OCI-LY1 (cell line): ENCODE data around the gene FUCA2.

Experiments used
- H2AFZ ChIP-seq: fragments of 200-600 bp; sonication (generic), shearing (Covaris generic); 2 replicates; pipeline ENCODE4 v1.6.0; 2014; ENCODE audit warnings: antibody characterized with exemption, mild to moderate bottlenecking, low read length
- H3F3A ChIP-seq: fragments of 200-600 bp; sonication (generic), shearing (Covaris generic); 2 replicates; pipeline ENCODE4 v1.6.0; 2014; ENCODE audit warnings: mild to moderate bottlenecking, antibody characterized with exemption, low read length, moderate library complexity; ENCODE audit not compliant: insufficient read depth
- H3K27ac ChIP-seq: fragments of 200-600 bp; sonication (generic); 2 replicates; pipeline ENCODE4 v1.5.1; 2014; ENCODE audit warnings: low read length, mixed run types, mild to moderate bottlenecking, low read depth; ENCODE audit not compliant: poor library complexity, severe bottlenecking
- H3K27me3 ChIP-seq: fragments of 200-600 bp; sonication (generic); 2 replicates; pipeline ENCODE4 v1.6.0; 2014; ENCODE audit warnings: antibody characterized with exemption, mild to moderate bottlenecking, low read length, moderate library complexity; ENCODE audit not compliant: insufficient read depth
- H3K36me3 ChIP-seq: fragments of 200-600 bp; sonication (generic); 2 replicates; pipeline ENCODE4 v1.6.1; 2014; ENCODE audit warnings: mild to moderate bottlenecking, antibody characterized with exemption, low read length, moderate library complexity, mixed read lengths; ENCODE audit not compliant: insufficient read depth
- H3K4me1 ChIP-seq: fragments of 200-600 bp; sonication (generic); 2 replicates; pipeline ENCODE4 v1.5.1; 2014; ENCODE audit warnings: mild to moderate bottlenecking, low read length, moderate library complexity; ENCODE audit not compliant: insufficient read depth, severe bottlenecking
- H3K4me2 ChIP-seq: fragments of 200-600 bp; sonication (generic), shearing (Covaris generic); 2 replicates; pipeline ENCODE4 v1.6.1; 2014; ENCODE audit warnings: low read length
- H3K4me3 ChIP-seq: fragments of 200-600 bp; sonication (generic); 2 replicates; pipeline ENCODE4 v1.5.1; 2014; ENCODE audit warnings: low read length, low read depth, mild to moderate bottlenecking, mixed read lengths; ENCODE audit not compliant: poor library complexity, severe bottlenecking
- H3K79me2 ChIP-seq: fragments of 200-600 bp; shearing (Covaris generic); 2 replicates; pipeline ENCODE4 v1.6.1; 2016; ENCODE audit warnings: mixed run types, low read length, mixed read lengths; ENCODE audit not compliant: insufficient read depth
- H3K9ac ChIP-seq: fragments of 200-600 bp; sonication (generic), shearing (Covaris generic); 2 replicates; pipeline ENCODE4 v1.6.1; 2014; ENCODE audit warnings: mild to moderate bottlenecking, low read length, mixed read lengths
- H3K9me2 ChIP-seq: fragments of 200-600 bp; sonication (generic), shearing (Covaris generic); 2 replicates; pipeline ENCODE4 v1.6.1; 2014; ENCODE audit warnings: low read depth, mild to moderate bottlenecking, low read length, mixed read lengths
- H3K9me3 ChIP-seq: fragments of 200-600 bp; shearing (Covaris generic); 2 replicates; pipeline ENCODE4 v1.6.1; 2014; ENCODE audit warnings: low read length, mixed read lengths
- H4K20me1 ChIP-seq: fragments of 200-600 bp; sonication (generic), shearing (Covaris generic); 2 replicates; pipeline ENCODE4 v1.6.0; 2016; ENCODE audit warnings: mild to moderate bottlenecking, low read length; ENCODE audit not compliant: insufficient read depth
- CTCF ChIP-seq: fragments of 200-600 bp; sonication (generic), shearing (Covaris generic); IDR thresholded peaks from 2 replicates; pipeline ENCODE4 v1.5.1; 2017; ENCODE audit warnings: mild to moderate bottlenecking, antibody characterized with exemption, low read length, moderate library complexity, mixed read lengths
- EZH2 ChIP-seq: fragments of 200-600 bp; sonication (generic), shearing (Covaris generic); IDR thresholded peaks from 2 replicates; pipeline ENCODE4 v1.8.0; 2017; ENCODE audit warnings: borderline replicate concordance, mixed run types, mild to moderate bottlenecking, antibody characterized with exemption, low read length, moderate library complexity, mixed read lengths

FUCA2 gene

GRCh38 chr6:143544011-143544696, 32.6 kb upstream of the FUCA2 start:
- no peak overlapping the region for H3K4me3 ChIP-seq
- no peaks in the 10 kb centered on the region for H3K36me3 ChIP-seq

GRCh38 chr6:143543435-143543834, 31.9 kb upstream of the FUCA2 start:
- no peaks in the 10 kb centered on the region for H3K79me2 ChIP-seq
- H3F3A ChIP-seq: no peaks in the 10 kb centered on the region
- H2AFZ ChIP-seq: no peak overlapping the region
- no peaks in the 10 kb centered on the region for H3K36me3 ChIP-seq
- H3K9me2 ChIP-seq: no peaks in the 10 kb centered on the region
- no peak overlapping the region for H3K9ac ChIP-seq
- H3K27me3 ChIP-seq: 0 out of 2 replicates have a peak, but pooled peaks cover 4% of the 10 kb centered on the region
- TF ChIP-seq EZH2 (no peak), CTCF (no peak)
- H3K4me1 ChIP-seq: no peaks in the 10 kb centered on the region
- H3K9me3 ChIP-seq: no peaks in the 10 kb centered on the region
- no peak overlapping the region for H3K4me3 ChIP-seq
- H3K4me2 ChIP-seq: no peak overlapping the region
- H4K20me1 ChIP-seq: no peaks in the 10 kb centered on the region
- H3K27ac ChIP-seq: no peak overlapping the region

More at GRCh38 chr6:143544011-143544696, 32.6 kb upstream of the FUCA2 start:
- H2AFZ ChIP-seq: no peak overlapping the region
- H3K9me3 ChIP-seq: no peaks in the 10 kb centered on the region
- H3K4me1 ChIP-seq: no peaks in the 10 kb centered on the region
- no peak overlapping the region for H3K9ac ChIP-seq
- no peaks in the 10 kb centered on the region for H3K9me2 ChIP-seq
- TF ChIP-seq CTCF: no peak
- H4K20me1 ChIP-seq: no peaks in the 10 kb centered on the region
- no peak overlapping the region for H3K27ac ChIP-seq
- H3F3A ChIP-seq: no peaks in the 10 kb centered on the region
- H3K27me3 ChIP-seq: no peaks in the 10 kb centered on the region
- no peak overlapping the region for H3K4me2 ChIP-seq
- H3K79me2 ChIP-seq: no peaks in the 10 kb centered on the region

DNA sequence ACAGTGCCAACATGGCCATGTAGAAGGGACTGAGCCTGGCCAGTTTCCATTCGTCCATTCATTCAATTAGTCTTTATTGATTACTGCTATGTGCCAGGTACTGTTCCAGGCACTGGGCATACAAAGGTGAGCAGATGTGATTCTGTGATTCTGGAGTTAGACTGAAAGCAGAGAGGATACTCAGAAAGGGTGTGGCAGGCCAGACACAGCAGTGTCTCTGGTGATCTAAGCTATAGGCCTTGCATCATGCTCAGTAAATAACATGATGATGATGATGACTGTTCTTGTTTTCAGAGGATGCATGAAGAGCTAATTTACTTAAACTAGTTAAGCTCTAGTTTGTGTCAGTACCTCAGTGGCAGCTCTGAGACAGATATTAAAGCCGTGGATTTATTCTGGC, 31.4 kb upstream of the FUCA2 start:
- no peak for TF ChIP-seq CTCF
- no peak for TF ChIP-seq EZH2
- no peak overlapping the region for H3K4me3 ChIP-seq
- H3F3A ChIP-seq: no peaks in the 10 kb centered on the region
- no peak overlapping the region for H3K9ac ChIP-seq
- H3K36me3 ChIP-seq: no peaks in the 10 kb centered on the region
- H3K4me1 ChIP-seq: no peaks in the 10 kb centered on the region
- H3K9me3 ChIP-seq: no peaks in the 10 kb centered on the region
- H2AFZ ChIP-seq: no peak overlapping the region
- H3K79me2 ChIP-seq: no peaks in the 10 kb centered on the region
- no peaks in the 10 kb centered on the region for H4K20me1 ChIP-seq
- no peaks in the 10 kb centered on the region for H3K9me2 ChIP-seq
- 0 out of 2 replicates have a peak, but pooled peaks cover 4% of the 10 kb centered on the region for H3K27me3 ChIP-seq
- no peak overlapping the region for H3K4me2 ChIP-seq
- no peak overlapping the region for H3K27ac ChIP-seq
